Measurements from ENCODE around the gene NUMA1. TPM values are rescaled to one million over a fixed set of nuclear protein-coding genes. Genes with fewer than 3 reads are reported as not detected.

The NUMA1 gene
- total and polyA plus RNA-seq, 9 of the 15 experiments (the other 6 are each of a cell fraction or from before 2014, with no cell fraction given): 4.1 to 104 (median 51.2) TPM

GRCh38 chr11:72116019-72116755, 35.8 kb upstream of the NUMA1 start (continued):
- TF ChIP-seq ZNF639 (CRISPR knock-in tag; conservative IDR thresholded peaks at IDR 0.05 in 1 of 2, IDR thresholded peaks at IDR 0.05 in 1 of 2) (no peak), MAFG (tag; conservative IDR thresholded peaks at IDR 0.05) (peak; percentile 66; the same call in 1 of the 2 replicates), ZNF24 (IDR thresholded peaks at IDR 0.05) (no peak), ATF2 (CRISPR knock-in tag; IDR thresholded peaks at IDR 0.05) (no peak), KAT8 (IDR thresholded peaks at IDR 0.05; ENCODE audit: low read depth) (no peak), HOMEZ (CRISPR knock-in tag; IDR thresholded peaks at IDR 0.05) (no peak), POU5F1 (IDR thresholded peaks at IDR 0.05; ENCODE audit: borderline replicate concordance, low read depth, low read length, partially characterized antibody) (no peak), NCOA2 (IDR thresholded peaks at IDR 0.05; ENCODE audit: partially characterized antibody in 2 of 2) (no peak), YY1 (IDR thresholded peaks at IDR 0.05; ENCODE audit: borderline replicate concordance in 1 of 3, control insufficient read depth in 1 of 3, extremely low read depth in 1 of 3, insufficient read depth in 3 of 3, insufficient read length in 1 of 3, insufficient replicate concordance in 2 of 3, low read depth in 1 of 3, low read length in 2 of 3) (peak in 1 of 3 experiments; percentile 18), SREBF1 (IDR thresholded peaks at IDR 0.05; ENCODE audit: borderline replicate concordance, low read depth, low read length) (no peak), ZBTB12 (CRISPR knock-in tag; IDR thresholded peaks at IDR 0.05) (no peak), ZNF655 (CRISPR knock-in tag; IDR thresholded peaks at IDR 0.05) (no peak), KAT7 (CRISPR knock-in tag; IDR thresholded peaks at IDR 0.05; ENCODE audit: borderline replicate concordance) (no peak), ZBTB43 (CRISPR knock-in tag; IDR thresholded peaks at IDR 0.05) (no peak), BRD4 (IDR thresholded peaks at IDR 0.05) (no peak), NFE2 (IDR thresholded peaks at IDR 0.05; ENCODE audit: low read depth) (peak; percentile 79)

All from K562 (cell line).